Activated CD8-positive, alpha-beta memory T cell treated with anti-CD3 and anti-CD28 coated beads for 36 hours (primary cell): Measurements from ENCODE around the gene SAMD7. TPM values are rescaled to one million over a fixed set of nuclear protein-coding genes. Genes with fewer than 3 reads are reported as not detected.

ENCODE experiments used
- CTCF ChIA-PET: fragments of 350-600 bp; sonication (Branson Sonifier 250); formaldehyde crosslinking; loops from one replicate; lab custom pipeline; 2021; ENCODE audit warnings: antibody characterized with exemption; lab: Charles Lee
- POLR2A ChIA-PET: fragments of 350-600 bp; sonication (Branson Sonifier 250); formaldehyde crosslinking; loops from one replicate; lab custom pipeline; 2021; ENCODE audit warnings: antibody characterized with exemption; lab: Charles Lee
- total RNA-seq, 2 experiments: library from RNA; stranded (reverse); gene quantifications; one replicate each; pipeline ENCODE4 v1.2.3, GENCODE V29; 2021

Gene SAMD7
- total RNA-seq, 2 experiments from 2014 or later: not detected

- CTCF ChIA-PET: interaction anchor here (1.0 kb wide), 1 partner anchor 13 kb away, joined by 3 read pairs; the partner anchor contains the start of gene SEC62
- POLR2A ChIA-PET: no interaction called here
These were observed 42.9 kb downstream of the SAMD7 start for GRCh38 chr3:169954142-169954756.

DNA sequence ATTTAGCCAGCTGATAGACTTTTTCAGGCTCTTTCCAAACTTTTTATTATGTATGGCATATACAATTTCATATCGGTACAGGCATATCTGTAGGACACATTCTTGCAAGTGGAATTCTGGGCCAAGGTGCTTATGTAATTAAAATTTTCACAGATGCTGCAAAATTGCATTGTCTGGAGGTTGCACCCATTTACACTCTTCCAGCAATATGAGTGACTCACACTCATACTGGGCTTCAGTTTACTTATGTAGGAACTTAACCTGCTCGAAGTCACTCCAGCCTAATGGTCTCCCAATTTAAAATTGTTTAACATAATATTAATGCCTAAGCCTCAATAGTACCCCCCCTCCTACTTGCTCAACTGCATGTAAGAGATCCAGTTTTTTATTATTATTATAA is 44.0 kb downstream of the SAMD7 start:
- ChIA-PET POLR2A (no interaction called here), CTCF (no interaction called here)

DNA sequence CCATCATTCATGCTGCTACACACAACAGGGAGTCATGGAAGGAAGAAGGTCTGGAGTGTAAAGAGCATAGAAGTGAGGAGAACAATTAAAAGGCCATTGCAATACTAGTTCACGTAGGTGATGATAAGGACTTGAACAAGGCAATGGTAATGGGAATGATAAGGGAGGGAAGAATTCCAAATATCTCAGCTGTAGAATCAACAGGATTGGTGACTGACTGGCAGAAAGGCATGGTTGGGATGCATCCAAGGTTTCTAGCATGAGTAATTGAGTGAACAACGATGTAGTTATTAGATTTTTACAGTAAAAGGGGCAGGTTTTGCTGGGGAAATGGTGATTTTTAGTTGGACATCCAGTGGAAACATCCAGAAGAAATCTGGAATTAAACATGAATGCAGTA is 52.8 kb downstream of the SAMD7 start:
- ChIA-PET CTCF (no interaction called here), POLR2A (no interaction called here)

GRCh38 chr3:169965562-169966427 is 54.4 kb downstream of the SAMD7 start:
- CTCF ChIA-PET: interaction anchor here (0.6 to 1.8 kb wide), 5 partner anchors 49 to 193 kb away, joined by 3 to 8 read pairs (median 3); no protein-coding TSS in a partner anchor

GRCh38 chr3:169966428-169966950 is 55.1 kb downstream of the SAMD7 start, which contains the start of gene SEC62:
SEC62 (plus strand) TSS chr3:169966807; CDS start chr3:169966823, 16 bp downstream.
- ChIA-PET POLR2A (interaction anchor here (0.6 to 2.7 kb wide), 5 partner anchors 135 to 203 kb away, joined by 3 to 16 read pairs (median 4); partner anchors contain the start of genes ACTRT3 and TERC), CTCF (interaction anchor here (0.6 to 2.0 kb wide), 6 partner anchors 12 to 101 kb away, joined by 3 to 8 read pairs (median 3); no protein-coding TSS in a partner anchor)

More at GRCh38 chr3:169965562-169966427, 54.4 kb downstream of the SAMD7 start:
- POLR2A ChIA-PET: interaction anchor here (0.6 to 2.7 kb wide), 2 partner anchors 135 to 194 kb away, joined by 7 to 16 read pairs; no protein-coding TSS in a partner anchor

DNA sequence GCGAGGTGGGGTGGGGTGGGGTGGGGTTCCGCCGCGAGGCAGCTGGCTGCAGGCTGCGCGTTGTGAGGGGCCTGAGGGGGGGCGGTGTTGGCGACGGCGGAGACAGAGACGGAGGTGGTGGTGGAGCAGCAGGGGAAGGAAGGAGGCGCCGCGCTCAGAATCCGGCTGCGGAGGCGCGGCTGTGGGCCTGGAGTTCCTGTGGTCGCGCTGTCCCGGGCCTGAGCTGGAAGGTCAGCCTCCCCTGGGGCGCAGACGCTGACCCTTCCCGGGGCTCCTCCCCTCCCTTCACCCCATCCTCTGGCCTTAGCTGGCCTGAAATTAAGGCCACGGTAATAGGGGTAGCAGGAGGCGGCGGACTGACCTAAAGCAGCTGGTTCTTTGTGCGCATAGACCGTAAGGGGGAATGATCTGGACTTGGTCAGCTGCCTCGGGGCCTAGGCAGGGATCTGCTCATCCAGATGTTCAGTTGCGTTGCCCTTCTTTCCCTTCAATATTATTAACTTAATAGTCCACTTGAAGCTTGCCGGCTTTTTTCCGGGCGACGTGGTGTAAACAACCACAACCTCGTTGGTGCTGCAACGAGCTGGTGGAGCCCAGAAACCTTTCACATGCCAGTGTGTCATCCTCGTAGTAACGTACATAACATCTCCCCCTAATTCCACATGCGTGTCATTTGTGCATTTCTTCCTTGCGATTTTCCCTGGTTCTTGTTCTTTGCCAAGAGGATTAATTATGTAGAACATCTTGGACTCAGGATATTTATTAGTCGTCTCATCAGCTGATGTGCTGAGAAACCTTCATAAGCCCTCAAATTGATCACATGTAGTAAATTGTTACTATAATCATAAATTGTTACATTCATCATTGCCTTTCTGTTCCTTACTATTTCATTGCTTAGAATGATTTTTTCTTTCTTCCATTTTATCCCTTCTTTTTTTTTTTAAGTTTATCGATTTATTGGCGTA is 55.9 kb downstream of the SAMD7 start:
- ChIA-PET POLR2A (interaction anchor here (0.6 to 2.7 kb wide), 6 partner anchors 10 to 1441 kb away, joined by 3 to 16 read pairs (median 4); partner anchors contain the start of genes ACTRT3 and TERC), CTCF (interaction anchor here (1.0 to 2.0 kb wide), 5 partner anchors 11 to 102 kb away, joined by 3 to 8 read pairs (median 3); no protein-coding TSS in a partner anchor)

DNA sequence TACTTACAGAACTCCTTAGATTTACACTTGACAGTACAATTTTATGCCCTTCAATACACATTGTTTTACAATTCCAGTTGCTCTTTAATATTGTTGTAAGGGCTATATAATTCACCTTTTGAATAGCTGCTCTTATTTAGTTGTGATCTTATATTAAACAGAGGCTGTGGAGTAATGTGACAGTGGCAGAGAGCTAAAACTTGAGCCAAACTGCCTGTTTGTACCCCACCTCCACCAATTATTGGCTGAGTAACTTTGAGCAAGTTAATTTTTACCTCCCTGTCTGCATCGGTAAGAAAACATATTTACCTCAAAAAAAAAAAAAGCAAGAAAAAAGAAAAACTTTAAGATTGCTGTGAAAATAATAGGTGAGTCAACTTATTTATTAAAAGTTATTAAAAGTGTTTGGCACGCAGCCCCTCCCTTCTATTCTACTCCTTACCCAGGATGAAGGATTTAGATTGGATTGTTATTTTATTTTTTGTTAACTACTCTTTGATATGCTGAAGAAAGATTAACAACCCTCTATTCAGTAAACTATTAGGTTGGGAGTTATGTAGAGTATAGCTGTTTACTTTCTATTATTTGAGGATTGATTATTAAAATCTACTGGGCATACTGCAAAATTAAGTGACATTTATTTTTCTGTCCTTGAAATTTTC is 57.0 kb downstream of the SAMD7 start:
- CTCF ChIA-PET: interaction anchor here (2.0 kb wide), 1 partner anchor 10 kb away, joined by 5 read pairs; no protein-coding TSS in a partner anchor
- POLR2A ChIA-PET: interaction anchor here (0.6 to 2.7 kb wide), 2 partner anchors 196 to 1440 kb away, joined by 3 to 16 read pairs; no protein-coding TSS in a partner anchor

GRCh38 chr3:169969174-169970095 is 58.1 kb downstream of the SAMD7 start:
- ChIA-PET POLR2A (no interaction called here), CTCF (interaction anchor here (0.5 to 0.7 kb wide), 2 partner anchors 10 to 52 kb away, joined by 3 read pairs; no protein-coding TSS in a partner anchor)

GRCh38 chr3:169970847-169971246 is 59.5 kb downstream of the SAMD7 start:
- CTCF ChIA-PET: no interaction called here

GRCh38 chr3:169971522-169971921 is 60.1 kb downstream of the SAMD7 start:
- CTCF ChIA-PET: no interaction called here
- POLR2A ChIA-PET: interaction anchor here (0.6 kb wide), 1 partner anchor 216 kb away, joined by 4 read pairs; no protein-coding TSS in a partner anchor

More at GRCh38 chr3:169970847-169971246, 59.5 kb downstream of the SAMD7 start:
- POLR2A ChIA-PET: no interaction called here

- ChIA-PET CTCF (no interaction called here), POLR2A (no interaction called here)
These were observed 68.7 kb downstream of the SAMD7 start for GRCh38 chr3:169980055-169980454.

- POLR2A ChIA-PET: interaction anchor here (1.0 kb wide), 1 partner anchor 14 kb away, joined by 3 read pairs; no protein-coding TSS in a partner anchor
These were observed 72.9 kb downstream of the SAMD7 start for GRCh38 chr3:169984292-169984691.

More at GRCh38 chr3:169984292-169984691, 72.9 kb downstream of the SAMD7 start:
- CTCF ChIA-PET: no interaction called here
